Measurements from ENCODE around the gene PTPRCAP. TPM values are rescaled to one million over a fixed set of nuclear protein-coding genes. Genes with fewer than 3 reads are reported as not detected.
A peak's percentile ranks its signal among the peaks of the same experiment; 100 is the strongest.

The PTPRCAP gene
- total and polyA plus RNA-seq, 2 donors (not counting 1 experiment from before 2014, with no cell fraction given) = 266 to 565 TPM

DNA sequence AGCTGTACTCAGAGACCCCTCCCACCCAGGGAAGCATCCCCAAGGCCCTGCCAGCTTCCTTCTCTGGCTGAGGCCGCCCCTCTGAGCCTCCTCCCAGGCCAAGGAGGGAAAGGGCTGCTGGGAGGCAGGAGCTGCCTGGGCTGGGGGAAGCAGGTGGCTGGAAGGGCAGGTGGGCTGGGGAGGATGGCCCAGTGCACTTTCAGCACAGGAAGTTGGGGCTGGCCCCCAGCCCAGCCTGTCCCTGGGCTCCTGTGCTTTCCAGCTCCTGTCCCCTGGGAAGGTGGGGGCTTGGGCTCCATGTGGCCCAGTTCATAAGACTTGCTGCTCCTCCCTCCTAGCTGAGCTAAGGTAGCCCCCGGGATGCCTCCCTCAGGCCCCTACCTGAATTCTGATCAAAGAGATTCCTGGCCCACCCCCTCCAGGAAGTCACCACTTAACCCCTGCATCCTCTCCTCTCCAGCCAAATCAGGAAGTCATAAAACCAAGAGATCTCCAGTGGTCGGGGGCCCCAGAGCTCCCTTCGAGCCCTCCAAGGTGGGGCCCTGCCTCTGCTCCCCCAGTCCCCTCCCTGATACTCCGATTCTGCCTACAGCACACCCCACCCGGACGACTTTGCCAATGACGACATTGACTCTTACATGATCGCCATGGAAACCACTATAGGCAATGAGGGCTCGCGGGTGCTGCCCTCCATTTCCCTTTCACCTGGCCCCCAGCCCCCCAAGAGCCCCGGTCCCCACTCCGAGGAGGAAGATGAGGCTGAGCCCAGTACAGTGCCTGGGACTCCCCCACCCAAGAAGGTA, 40.7 kb downstream of the PTPRCAP start:
- no peak overlapping the region for H2AFZ ChIP-seq (ENCODE audit: insufficient read depth, low read depth, low read length, poor library complexity, severe bottlenecking)
- peaks cover 0 to 2% (median 0%) of the 10 kb centered on the region in 3 donors for H3K9me3 ChIP-seq (ENCODE audit: control extremely low read depth in 1 of 3, control insufficient read depth in 2 of 3, insufficient read depth in 1 of 3, low read length in 2 of 3)
- TF ChIP-seq, protein P1, sequence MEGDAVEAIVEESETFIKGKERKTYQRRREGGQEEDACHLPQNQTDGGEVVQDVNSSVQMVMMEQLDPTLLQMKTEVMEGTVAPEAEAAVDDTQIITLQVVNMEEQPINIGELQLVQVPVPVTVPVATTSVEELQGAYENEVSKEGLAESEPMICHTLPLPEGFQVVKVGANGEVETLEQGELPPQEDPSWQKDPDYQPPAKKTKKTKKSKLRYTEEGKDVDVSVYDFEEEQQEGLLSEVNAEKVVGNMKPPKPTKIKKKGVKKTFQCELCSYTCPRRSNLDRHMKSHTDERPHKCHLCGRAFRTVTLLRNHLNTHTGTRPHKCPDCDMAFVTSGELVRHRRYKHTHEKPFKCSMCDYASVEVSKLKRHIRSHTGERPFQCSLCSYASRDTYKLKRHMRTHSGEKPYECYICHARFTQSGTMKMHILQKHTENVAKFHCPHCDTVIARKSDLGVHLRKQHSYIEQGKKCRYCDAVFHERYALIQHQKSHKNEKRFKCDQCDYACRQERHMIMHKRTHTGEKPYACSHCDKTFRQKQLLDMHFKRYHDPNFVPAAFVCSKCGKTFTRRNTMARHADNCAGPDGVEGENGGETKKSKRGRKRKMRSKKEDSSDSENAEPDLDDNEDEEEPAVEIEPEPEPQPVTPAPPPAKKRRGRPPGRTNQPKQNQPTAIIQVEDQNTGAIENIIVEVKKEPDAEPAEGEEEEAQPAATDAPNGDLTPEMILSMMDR (IDR thresholded peaks at IDR 0.05) = no peak
- no peak for TF ChIP-seq EZH2 (IDR thresholded peaks at IDR 0.05; ENCODE audit: borderline replicate concordance, insufficient read depth, low read depth, low read length, poor library complexity, severe bottlenecking)
- peak overlapping the region; percentile 79 for H3K27ac Mint-ChIP-seq
- H3K4me3 ChIP-seq (ENCODE audit: control extremely low read depth in 1 of 5, extremely low read depth in 1 of 5, insufficient read depth in 1 of 5, low read depth in 2 of 5, low read length in 4 of 5) = no peak overlapping the region
- CTCF ChIA-PET = interaction anchor here (1.2 to 1.8 kb wide), 5 partner anchors 14 to 134 kb away, joined by 3 to 6 read pairs (median 4); no protein-coding TSS in a partner anchor
- H3K27me3 ChIP-seq (replicated peaks in 1 of 4; ENCODE audit: control extremely low read depth in 1 of 4, control insufficient read depth in 3 of 4, insufficient read depth in 4 of 4, low read length in 3 of 4) = no peaks in the 10 kb centered on the region
- H4K20me1 ChIP-seq (ENCODE audit: control insufficient read depth, insufficient read depth, low read length, poor library complexity, severe bottlenecking) = peaks cover 73% of the 10 kb centered on the region
- DNase-seq (no peak), ATAC-seq (ENCODE audit: low read depth) (no peak)
- peaks cover 23 to 44% of the 10 kb centered on the region in 2 donors for H3K4me1 ChIP-seq (ENCODE audit: control insufficient read depth in 2 of 2, insufficient read depth in 2 of 2, low read length in 2 of 2)
- peaks cover 55% of the 10 kb centered on the region for H3K79me2 ChIP-seq (ENCODE audit: control insufficient read depth, insufficient read depth, low read length)
- intact Hi-C loops (cut with micrococcal nuclease) = no loop called here
- peak overlapping the region in 1 of 2 donors; percentile 63 for H3K27ac ChIP-seq (ENCODE audit: low read length in 2 of 2)
- H3K4me3 Mint-ChIP-seq = peak overlapping the region; percentile 6
- H3K27me3 Mint-ChIP-seq = no peaks in the 10 kb centered on the region
- POLR2A ChIA-PET = interaction anchor here (1.1 to 2.1 kb wide), 3 partner anchors 20 to 32 kb away, joined by 3 to 8 read pairs (median 3); partner anchors contain the start of gene RPS6KB2
- WGBS (ENCODE audit: insufficient coverage) = 13% methylated on average over 9 of the region's 13 CpGs
- peaks cover 2 to 49% of the 10 kb centered on the region in 2 experiments for H3K36me3 ChIP-seq (replicated peaks in 1 of 2; ENCODE audit: control extremely low read depth in 1 of 2, control insufficient read depth in 1 of 2, extremely low read depth in 1 of 2, insufficient read depth in 2 of 2, low read length in 1 of 2)
- no peak overlapping the region for H3K9ac ChIP-seq (ENCODE audit: low read length)
- peak overlapping the region; percentile 26 for H3K4me2 ChIP-seq (replicated peaks; ENCODE audit: low read depth, low read length, poor library complexity, severe bottlenecking)
- no peaks in the 10 kb centered on the region for H3K9me3 Mint-ChIP-seq (ENCODE audit: insufficient read depth)
- peaks cover 50% of the 10 kb centered on the region for H3K4me1 Mint-ChIP-seq

DNA sequence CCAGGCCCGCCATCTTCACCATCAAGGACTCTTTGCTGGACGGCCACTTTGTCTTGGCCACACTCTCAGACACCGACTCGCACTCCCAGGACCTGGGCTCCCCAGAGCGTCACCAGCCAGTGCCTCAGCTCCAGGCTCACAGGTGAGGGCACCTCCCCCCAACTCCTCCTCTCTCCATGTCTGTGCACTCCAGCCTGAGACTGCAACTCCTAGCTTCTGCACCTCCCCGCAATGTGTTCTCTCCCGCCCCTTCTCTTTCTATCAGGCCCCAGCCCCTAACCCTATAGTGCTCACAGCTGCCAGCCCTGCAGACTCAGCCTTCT, 41.3 kb downstream of the PTPRCAP start:
- Histone ChIP-seq H3K9ac (ENCODE audit: low read length) (no peak overlapping the region), H3K9me3 (ENCODE audit: control extremely low read depth in 1 of 3, control insufficient read depth in 2 of 3, insufficient read depth in 1 of 3, low read length in 2 of 3) (peaks cover 0 to 2% (median 0%) of the 10 kb centered on the region in 3 donors), H3K27ac (ENCODE audit: low read length in 2 of 2) (peak overlapping the region in 1 of 2 donors; percentile 63), H4K20me1 (ENCODE audit: control insufficient read depth, insufficient read depth, low read length, poor library complexity, severe bottlenecking) (peaks cover 73% of the 10 kb centered on the region), H3K4me1 (ENCODE audit: control insufficient read depth in 2 of 2, insufficient read depth in 2 of 2, low read length in 2 of 2) (peaks cover 24 to 47% of the 10 kb centered on the region in 2 donors), H3K4me2 (replicated peaks; ENCODE audit: low read depth, low read length, poor library complexity, severe bottlenecking) (no peak overlapping the region), H3K4me3 (ENCODE audit: control extremely low read depth in 1 of 5, extremely low read depth in 1 of 5, insufficient read depth in 1 of 5, low read depth in 2 of 5, low read length in 4 of 5) (no peak overlapping the region), H3K36me3 (replicated peaks in 1 of 2; ENCODE audit: control extremely low read depth in 1 of 2, control insufficient read depth in 1 of 2, extremely low read depth in 1 of 2, insufficient read depth in 2 of 2, low read length in 1 of 2) (peaks cover 2 to 49% of the 10 kb centered on the region in 2 experiments), H2AFZ (ENCODE audit: insufficient read depth, low read depth, low read length, poor library complexity, severe bottlenecking) (no peak overlapping the region), H3K27me3 (replicated peaks in 1 of 4; ENCODE audit: control extremely low read depth in 1 of 4, control insufficient read depth in 3 of 4, insufficient read depth in 4 of 4, low read length in 3 of 4) (no peaks in the 10 kb centered on the region), H3K79me2 (ENCODE audit: control insufficient read depth, insufficient read depth, low read length) (peaks cover 56% of the 10 kb centered on the region)
- CTCF ChIA-PET = interaction anchor here (1.2 to 1.4 kb wide), 2 partner anchors 110 to 134 kb away, joined by 3 to 4 read pairs; no protein-coding TSS in a partner anchor
- 97% methylated on average over 7 of the region's 7 CpGs for WGBS (ENCODE audit: insufficient coverage)
- Mint-ChIP-seq H3K4me1 (peaks cover 53% of the 10 kb centered on the region), H3K27me3 (no peaks in the 10 kb centered on the region), H3K27ac (peak overlapping the region; percentile 74), H3K4me3 (no peak overlapping the region), H3K9me3 (ENCODE audit: insufficient read depth) (no peaks in the 10 kb centered on the region)
- POLR2A ChIA-PET = interaction anchor here (2.1 kb wide), 1 partner anchor 24 kb away, joined by 8 read pairs; no protein-coding TSS in a partner anchor
- DNase-seq (no peak), ATAC-seq (ENCODE audit: low read depth) (no peak)
- TF ChIP-seq EZH2 (IDR thresholded peaks at IDR 0.05; ENCODE audit: borderline replicate concordance, insufficient read depth, low read depth, low read length, poor library complexity, severe bottlenecking) = no peak
- TF ChIP-seq, protein P1 (IDR thresholded peaks at IDR 0.05) = no peak
- intact Hi-C loops (cut with micrococcal nuclease) = no loop called here
